Caki2 (cell line): Measurements from ENCODE around the gene LARGE1. TPM values are rescaled to one million over a fixed set of nuclear protein-coding genes. Genes with fewer than 3 reads are reported as not detected.

Experiments
- DNase-seq: peaks from one replicate; pipeline ENCODE4 v3.0.0-alpha.2; 2015; ENCODE audit warnings: low read depth
- in situ Hi-C: cut with HindIII; loops from 2 replicates; pipeline ENCODE4 v1.10.0; 2016; ENCODE audit warnings: low sequenced_read_pairs, low pct_unique_long_range_greater_than_20kb, mixed read lengths
- total RNA-seq: library from RNA; depleted of rRNA; stranded (reverse); fragments of >200 nt; shearing (Covaris generic); gene quantifications from 2 replicates; pipeline ENCODE4 v1.2.3, GENCODE V29; 2014; ENCODE audit warnings: low replicate concordance

LARGE1 gene
- total RNA-seq, 1 experiment from 2014 or later: 9.7 TPM

- DNase-seq: no peak
These were observed 377.6 kb downstream of the LARGE1 start for GRCh38 chr22:33542722-33543121.

DNA sequence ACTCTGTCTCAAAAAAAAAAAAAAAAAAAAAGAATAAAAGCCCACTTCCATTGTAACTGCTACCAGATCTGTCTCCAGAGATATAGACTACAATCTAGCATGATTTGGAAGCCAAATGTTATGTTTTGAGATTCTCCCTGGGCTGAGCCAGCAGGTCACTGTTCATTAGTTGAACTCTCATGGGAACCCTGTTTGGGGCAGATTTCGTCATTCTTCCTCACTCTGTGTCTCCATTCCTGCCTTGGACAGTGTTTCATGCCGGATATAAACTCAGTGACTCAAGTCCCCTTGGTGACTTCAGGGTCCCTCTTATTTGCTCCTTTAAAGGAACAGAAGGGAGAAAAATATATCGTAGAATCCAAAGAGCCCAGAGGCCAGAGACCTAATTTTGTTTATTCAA, 378.1 kb downstream of the LARGE1 start:
- in situ Hi-C loops: no loop called here
- no peak for DNase-seq

More at GRCh38 chr22:33542722-33543121, 377.6 kb downstream of the LARGE1 start:
- in situ Hi-C loops: no loop called here

DNA sequence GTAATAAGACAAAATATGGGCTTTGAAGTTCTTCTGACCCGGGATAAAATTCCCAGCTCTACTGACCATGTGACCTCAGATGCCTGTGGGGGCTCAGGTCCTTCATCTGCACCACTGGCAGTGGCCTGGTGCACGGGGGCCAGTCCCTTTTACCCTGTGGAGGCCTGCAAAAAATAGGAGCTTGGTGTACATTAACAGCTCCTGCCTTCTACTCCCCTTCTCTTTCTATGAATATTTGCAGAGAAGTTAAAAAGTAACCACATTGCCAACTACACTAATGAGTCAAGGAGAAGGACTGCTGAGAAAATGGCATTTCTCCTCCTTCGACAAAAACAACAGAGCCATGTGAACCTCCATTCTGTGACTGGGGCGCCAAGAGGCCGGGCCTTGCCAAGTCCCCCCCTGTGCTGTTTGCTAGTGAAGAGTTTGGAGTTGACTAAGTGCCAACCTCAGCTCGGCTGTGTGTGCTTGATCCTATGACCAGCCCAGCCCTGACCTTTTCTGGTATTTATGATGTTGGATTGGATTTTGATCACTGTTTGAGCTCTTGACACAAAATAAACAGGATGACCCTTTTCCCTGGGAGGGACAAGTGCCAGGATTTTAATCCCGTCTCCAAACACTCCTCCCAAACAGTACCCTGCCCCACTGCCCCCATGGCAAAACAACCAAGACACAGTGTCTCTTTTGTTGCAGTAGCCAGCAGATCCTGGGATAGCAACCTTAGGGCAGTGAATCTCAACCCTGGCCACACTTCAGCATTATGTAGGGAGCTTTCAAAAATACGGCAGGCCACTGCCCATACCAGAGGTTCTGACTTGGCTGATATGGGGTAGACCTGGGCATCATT, 380.1 kb downstream of the LARGE1 start:
- peak; percentile 99 for DNase-seq
- in situ Hi-C loops: no loop called here

- in situ Hi-C loops: no loop called here
- DNase-seq: no peak
These were observed 380.9 kb downstream of the LARGE1 start for GRCh38 chr22:33539202-33539901.

DNA sequence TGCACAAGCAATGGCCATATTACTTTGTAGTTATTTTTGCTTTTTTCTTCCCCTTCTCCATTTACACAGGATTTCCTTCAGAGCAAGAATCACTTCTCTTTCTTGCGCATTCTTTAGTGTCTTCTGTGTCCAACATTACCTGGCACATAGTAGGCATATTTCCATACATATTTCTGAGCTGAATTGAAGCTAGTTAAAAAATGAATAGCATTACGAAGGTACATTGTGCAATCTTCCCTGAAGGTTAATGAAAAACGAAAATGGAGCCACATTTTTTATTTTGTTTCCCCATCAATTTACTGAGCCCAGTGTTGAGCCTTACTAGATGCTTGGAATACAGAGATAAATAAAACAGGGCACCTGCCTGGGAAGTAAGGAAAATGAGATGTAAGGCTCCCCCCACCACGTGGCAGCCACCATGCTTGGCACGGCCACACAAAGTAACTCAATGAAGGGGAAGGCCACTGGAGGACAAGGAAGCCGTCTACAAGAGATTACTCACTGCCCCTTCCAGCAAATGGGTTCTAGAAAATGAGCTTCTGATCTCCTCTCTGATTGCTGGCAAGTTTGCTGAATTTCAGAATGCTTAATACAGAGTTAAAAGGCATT, 381.9 kb downstream of the LARGE1 start:
- in situ Hi-C loops: no loop called here
- no peak for DNase-seq

DNA sequence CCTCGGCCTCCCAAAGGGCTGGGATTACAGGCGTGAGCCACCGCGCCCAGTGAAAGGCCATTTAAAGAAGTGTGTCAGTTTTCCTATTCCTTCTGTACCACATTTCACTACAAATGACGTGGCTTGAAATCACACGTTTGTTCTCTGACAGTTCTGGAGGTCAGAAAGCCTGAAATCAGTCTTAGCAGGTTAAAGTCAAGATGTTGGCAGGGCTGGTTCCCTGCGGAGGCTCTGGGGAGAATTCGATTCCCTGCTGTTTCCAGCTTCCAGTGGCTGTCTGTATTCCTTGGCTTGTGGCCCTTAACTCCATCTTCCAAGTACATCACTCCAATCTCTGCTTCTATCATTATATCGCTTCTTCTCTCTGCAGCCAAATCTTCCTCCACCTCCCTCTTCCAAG, 383.2 kb downstream of the LARGE1 start:
- in situ Hi-C loops: no loop called here
- DNase-seq: no peak

DNA sequence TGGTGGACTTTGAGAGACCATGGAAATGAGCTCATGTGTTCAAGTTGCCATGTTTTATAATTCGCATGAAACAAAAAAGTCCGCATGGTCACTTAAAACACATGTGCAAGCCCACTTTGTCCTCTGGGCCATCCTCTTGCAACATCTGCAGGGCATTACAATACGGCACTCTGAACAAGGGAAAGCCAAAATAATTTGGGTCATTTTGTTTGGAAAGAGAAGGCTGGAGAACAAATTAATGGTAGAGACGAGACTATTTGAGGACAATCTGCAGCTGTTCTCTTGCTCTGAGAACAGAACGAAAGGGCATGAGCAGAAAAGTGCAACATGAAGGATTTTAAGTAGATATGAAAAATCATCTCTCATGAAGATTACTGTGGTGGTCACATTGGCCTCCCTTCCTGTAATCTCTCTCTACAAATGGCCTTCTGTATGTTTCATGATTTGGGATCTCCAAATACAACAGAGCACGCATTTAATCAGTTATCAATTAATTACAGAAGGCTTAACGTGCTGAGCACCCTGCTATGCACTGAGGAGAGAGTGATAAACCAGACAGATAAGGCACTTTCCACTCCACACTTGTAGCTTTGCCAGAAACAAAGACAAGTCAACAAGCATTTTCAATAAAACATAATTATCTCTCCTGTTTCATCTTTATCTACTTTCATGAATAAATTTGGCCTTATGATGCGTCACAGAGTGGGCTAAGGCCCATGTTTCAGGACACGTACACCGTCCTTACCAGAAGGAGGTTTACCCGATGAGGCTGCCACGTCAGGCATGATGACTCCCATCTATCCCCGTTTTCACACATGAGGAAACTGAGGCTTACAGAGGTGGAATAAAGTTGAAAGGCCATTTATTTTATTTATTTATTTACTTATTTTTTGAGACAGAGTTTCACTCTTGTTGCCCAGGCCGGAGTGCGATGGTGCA, 384.1 kb downstream of the LARGE1 start:
- DNase-seq: no peak
- in situ Hi-C loops: no loop called here

GRCh38 chr22:33529424-33530113, 390.7 kb downstream of the LARGE1 start:
- no peak for DNase-seq
- in situ Hi-C loops: no loop called here

DNA sequence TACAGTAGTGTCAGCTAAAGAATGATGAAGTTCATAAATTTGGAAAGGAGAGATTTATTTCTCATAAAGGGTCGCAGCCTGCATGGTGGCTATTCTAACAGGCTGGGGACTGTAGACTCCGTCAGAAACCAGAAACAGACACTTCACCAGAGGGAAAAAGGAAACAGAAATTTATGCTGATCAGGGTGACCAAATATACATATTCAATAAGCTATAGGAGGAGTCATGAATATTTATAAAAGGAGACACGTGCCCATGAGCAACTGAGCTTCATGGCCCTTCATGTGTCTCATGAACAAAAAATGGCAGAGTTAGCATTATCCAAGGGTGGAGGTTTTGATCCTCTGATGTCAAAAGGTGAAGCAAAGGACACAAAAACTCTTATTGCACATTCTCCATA, 392.1 kb downstream of the LARGE1 start:
- in situ Hi-C loops: no loop called here
- no peak for DNase-seq

- in situ Hi-C loops: no loop called here
- no peak for DNase-seq
These were observed 393.7 kb downstream of the LARGE1 start for GRCh38 chr22:33526434-33527107.

- in situ Hi-C loops: no loop called here
These were observed 395.6 kb downstream of the LARGE1 start for GRCh38 chr22:33524511-33525260.

GRCh38 chr22:33521879-33522665, 398.2 kb downstream of the LARGE1 start:
- in situ Hi-C loops: no loop called here

More at GRCh38 chr22:33524511-33525260, 395.6 kb downstream of the LARGE1 start:
- DNase-seq: peak; percentile 89

DNA sequence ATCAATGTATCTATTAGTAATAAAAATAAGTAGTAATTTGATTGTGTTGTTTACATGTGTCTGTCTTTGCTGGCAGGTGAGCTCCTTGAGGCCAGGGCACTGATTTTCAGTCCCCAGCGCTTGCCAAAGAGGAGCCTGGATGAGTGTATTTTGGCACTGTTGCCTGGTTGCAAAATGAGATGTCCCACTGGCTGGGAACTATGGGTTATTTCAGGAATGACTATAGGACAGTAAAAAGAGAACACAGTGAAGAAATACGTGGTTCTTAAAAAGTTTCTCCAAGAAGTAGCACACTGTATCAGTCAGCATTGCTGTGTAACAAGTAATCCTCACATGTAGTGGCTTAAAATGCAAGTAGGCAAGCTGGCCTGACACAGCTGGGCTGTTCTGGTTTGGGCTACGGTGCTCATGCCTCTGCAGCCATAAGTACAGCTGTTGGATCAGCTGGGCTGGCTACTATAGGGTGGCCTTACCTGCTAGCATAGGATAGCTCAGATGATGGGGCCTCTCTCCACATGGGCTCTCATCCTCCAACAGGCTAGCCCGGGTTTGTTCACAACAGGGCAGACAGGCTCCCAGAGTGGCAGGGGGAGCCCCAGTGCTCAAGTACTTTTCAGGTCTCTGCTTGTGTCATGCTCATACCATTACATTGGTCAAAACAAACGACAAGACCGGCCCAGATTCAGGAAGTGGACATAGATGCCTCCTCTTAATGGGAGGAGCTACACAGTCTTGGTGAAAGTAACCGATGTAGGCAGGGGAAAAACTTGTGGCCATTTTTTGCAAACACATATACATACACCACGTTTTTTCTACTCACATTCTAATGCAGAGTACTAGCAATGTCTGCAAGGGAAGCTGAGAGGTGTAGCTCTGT, 399.1 kb downstream of the LARGE1 start:
- no peak for DNase-seq
- in situ Hi-C loops: no loop called here

More at GRCh38 chr22:33521879-33522665, 398.2 kb downstream of the LARGE1 start:
- no peak for DNase-seq

DNA sequence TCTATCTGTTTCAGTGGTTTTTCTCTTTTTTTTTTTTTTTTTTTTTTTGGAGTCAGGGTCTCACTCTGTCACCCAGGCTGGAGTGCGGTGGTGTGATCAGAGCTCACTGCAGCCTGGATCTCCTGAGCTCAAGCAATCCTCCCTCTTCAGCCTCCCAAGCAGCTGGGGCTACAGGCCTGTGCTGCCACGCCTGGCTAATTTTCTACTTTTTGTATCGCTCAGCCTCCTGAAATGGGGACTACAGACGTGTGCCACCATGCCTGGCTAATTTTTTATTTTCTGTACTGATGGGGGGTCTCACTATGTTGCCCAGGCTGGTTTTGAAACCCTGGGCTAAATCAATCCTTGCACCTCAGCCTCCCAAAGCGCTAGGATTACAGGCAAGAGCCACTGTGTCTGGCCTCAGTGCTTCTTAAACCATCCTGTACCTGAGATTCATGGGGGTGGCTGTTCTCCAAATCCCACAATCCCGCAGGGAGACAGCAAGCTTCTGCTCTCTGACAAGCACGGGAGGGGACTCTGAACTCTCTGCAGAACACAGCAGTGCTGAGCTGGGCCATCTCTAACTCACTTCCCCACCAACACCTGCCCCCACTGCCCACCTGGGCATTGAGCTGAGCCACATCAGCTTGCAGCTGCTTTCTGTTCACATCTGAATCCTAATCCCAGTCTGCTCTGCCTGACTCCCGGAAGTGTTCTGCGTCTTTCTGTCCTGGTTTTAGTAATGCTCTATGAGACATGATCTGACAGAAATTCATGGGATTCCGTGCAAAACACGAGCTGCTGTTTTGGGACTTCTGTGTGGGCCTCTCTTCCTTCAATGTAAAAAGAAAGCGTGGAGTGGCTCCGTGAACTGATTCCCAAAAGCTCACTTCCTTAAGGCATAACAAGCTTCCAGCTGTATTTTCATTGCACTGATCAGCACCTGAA, 400.0 kb downstream of the LARGE1 start:
- no peak for DNase-seq
- in situ Hi-C loops: no loop called here
